ENCODE results near the gene POFUT2.

Gene POFUT2

GRCh38 chr21:45281411-45282282, 6.0 kb downstream of the POFUT2 start:
- no peak for TF ChIP-seq CTCF (IDR thresholded peaks at IDR 0.05; ENCODE audit: low read depth, low read length)
- H3K4me3 ChIP-seq (replicated peaks in 1 of 2; ENCODE audit: low read depth in 2 of 2, low read length in 2 of 2) = no peak overlapping the region
- DNase-seq (ENCODE audit: low read depth in 2 of 2) = no peak

- no peak overlapping the region for H3K4me3 ChIP-seq (replicated peaks in 1 of 2; ENCODE audit: low read depth in 2 of 2, low read length in 2 of 2)
- no peak for DNase-seq (ENCODE audit: low read depth in 2 of 2)
- no peak for TF ChIP-seq CTCF (IDR thresholded peaks at IDR 0.05; ENCODE audit: low read depth, low read length)
These were observed 6.7 kb downstream of the POFUT2 start for GRCh38 chr21:45280969-45281368.

- H3K4me3 ChIP-seq (replicated peaks in 1 of 2; ENCODE audit: low read depth in 2 of 2, low read length in 2 of 2) = no peak overlapping the region
- DNase-seq (ENCODE audit: low read depth in 2 of 2) = no peak
- TF ChIP-seq CTCF (IDR thresholded peaks at IDR 0.05; ENCODE audit: low read depth, low read length) = no peak
These were observed 7.4 kb downstream of the POFUT2 start for GRCh38 chr21:45280178-45280821.

- no peak for TF ChIP-seq CTCF (IDR thresholded peaks at IDR 0.05; ENCODE audit: low read depth, low read length)
- no peak for DNase-seq (ENCODE audit: low read depth in 2 of 2)
- H3K4me3 ChIP-seq (replicated peaks in 1 of 2; ENCODE audit: low read depth in 2 of 2, low read length in 2 of 2) = no peak overlapping the region
These were observed 8.1 kb downstream of the POFUT2 start for GRCh38 chr21:45279446-45280177.

- no peak for TF ChIP-seq CTCF (IDR thresholded peaks at IDR 0.05; ENCODE audit: low read depth, low read length)
- DNase-seq (ENCODE audit: low read depth in 2 of 2) = no peak
- no peak overlapping the region for H3K4me3 ChIP-seq (replicated peaks in 1 of 2; ENCODE audit: low read depth in 2 of 2, low read length in 2 of 2)
These were observed 9.4 kb downstream of the POFUT2 start for GRCh38 chr21:45278156-45278911.

Measured in cardiac fibroblast (primary cell).